Erythroblast (primary cell): ENCODE results near the gene DSC3.
"Not testable (repeated sequence)": the region's sequence is repeated elsewhere in the genome, so short reads cannot be mapped to it uniquely, and the experiment has no call there.

Experiments used
- DNase-seq, 2 experiments: peaks; one replicate each; lab custom pipeline; 2025; lab: John Stamatoyannopoulos, UW
- GATA1 ChIP-seq: IDR thresholded peaks from 2 replicates; pipeline ENCODE4 v1.6.1; 2011; ENCODE audit warnings: low read depth, mild to moderate bottlenecking, control low read depth, low read length, moderate library complexity
- POLR2A ChIP-seq: IDR thresholded peaks from 2 replicates; pipeline ENCODE4 v1.6.1; 2011; ENCODE audit warnings: mild to moderate bottlenecking, low read length

The DSC3 gene

GRCh38 chr18:31050635-31051034 lies 8.1 kb upstream of the DSC3 start:
- TF ChIP-seq POLR2A = no peak
- TF ChIP-seq GATA1 = no peak
- DNase-seq = no peak

GRCh38 chr18:31049189-31049588 lies 6.6 kb upstream of the DSC3 start:
- DNase-seq = peak; percentile 20 to 23
- TF ChIP-seq GATA1 = no peak
- no peak for TF ChIP-seq POLR2A

GRCh38 chr18:31048216-31048615 lies 5.7 kb upstream of the DSC3 start:
- TF ChIP-seq POLR2A = no peak
- DNase-seq = no peak

DNA sequence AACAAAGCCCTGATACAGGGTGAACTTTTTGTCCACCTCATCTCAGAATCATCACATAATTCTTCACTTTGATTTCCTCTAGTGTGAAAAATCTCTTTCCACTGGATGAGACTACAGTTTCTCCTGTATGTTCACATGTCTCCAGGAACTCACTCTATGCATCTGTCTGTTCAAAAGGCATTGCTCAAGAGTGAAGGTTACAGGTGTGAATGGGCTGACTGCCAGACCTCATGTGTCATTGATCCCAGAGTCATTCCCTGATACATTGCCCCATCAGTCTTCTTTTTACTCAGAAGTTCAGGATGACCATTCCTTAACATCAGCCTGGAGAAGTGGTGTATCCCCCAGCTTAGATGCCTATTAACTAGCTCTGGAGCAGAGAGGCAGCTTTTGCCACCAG lies 4.4 kb upstream of the DSC3 start:
- no peak for DNase-seq
- TF ChIP-seq POLR2A = no peak
- no peak for TF ChIP-seq GATA1

DNA sequence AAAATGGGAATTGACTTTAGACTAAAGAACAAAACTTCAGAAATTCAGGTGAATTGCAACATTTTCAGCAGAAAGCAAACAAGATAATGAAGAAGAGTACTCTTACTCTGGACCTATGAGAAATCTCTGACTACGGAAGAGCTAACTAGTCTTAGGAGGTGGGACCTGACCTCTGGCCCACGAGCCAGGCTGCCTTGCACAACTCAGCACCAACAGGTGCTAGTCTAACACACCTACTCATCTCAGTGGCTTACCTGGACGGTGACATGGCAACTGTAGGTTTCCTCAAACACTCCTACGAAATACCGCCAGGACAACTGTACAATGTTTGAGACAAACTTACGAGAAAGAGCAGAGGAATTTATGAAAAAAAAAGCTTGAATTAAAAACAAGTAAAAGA lies 3.1 kb upstream of the DSC3 start:
- TF ChIP-seq POLR2A (no peak), GATA1 (no peak)
- no peak for DNase-seq

GRCh38 chr18:31044926-31045325 lies 2.4 kb upstream of the DSC3 start:
- no peak for DNase-seq
- TF ChIP-seq POLR2A = no peak
- TF ChIP-seq GATA1 = no peak

DNA sequence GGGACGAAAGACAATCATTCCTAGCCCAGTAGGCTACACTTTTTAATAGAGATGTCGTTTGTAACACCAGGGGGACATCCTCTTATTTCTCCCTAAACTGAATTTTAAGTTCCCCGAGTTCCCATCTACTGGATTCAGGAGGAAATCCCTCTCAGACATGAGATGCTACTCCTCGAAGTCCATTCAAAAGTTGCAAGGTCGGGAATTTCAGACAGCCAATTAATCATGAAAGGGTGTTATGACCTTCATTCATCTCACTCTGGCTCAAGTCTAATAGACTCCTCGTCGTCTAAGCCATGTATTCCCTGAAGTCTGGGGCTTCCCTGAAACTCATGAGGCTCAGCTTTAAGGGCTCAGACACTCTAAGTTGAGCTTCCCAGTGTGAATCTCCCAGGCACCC lies 1.2 kb upstream of the DSC3 start:
- no peak for TF ChIP-seq GATA1
- TF ChIP-seq POLR2A = no peak
- no peak for DNase-seq

GRCh38 chr18:31042084-31042405 lies 497 bp downstream of the DSC3 start:
- TF ChIP-seq POLR2A (no peak), GATA1 (no peak)
- DNase-seq = no peak

DNA sequence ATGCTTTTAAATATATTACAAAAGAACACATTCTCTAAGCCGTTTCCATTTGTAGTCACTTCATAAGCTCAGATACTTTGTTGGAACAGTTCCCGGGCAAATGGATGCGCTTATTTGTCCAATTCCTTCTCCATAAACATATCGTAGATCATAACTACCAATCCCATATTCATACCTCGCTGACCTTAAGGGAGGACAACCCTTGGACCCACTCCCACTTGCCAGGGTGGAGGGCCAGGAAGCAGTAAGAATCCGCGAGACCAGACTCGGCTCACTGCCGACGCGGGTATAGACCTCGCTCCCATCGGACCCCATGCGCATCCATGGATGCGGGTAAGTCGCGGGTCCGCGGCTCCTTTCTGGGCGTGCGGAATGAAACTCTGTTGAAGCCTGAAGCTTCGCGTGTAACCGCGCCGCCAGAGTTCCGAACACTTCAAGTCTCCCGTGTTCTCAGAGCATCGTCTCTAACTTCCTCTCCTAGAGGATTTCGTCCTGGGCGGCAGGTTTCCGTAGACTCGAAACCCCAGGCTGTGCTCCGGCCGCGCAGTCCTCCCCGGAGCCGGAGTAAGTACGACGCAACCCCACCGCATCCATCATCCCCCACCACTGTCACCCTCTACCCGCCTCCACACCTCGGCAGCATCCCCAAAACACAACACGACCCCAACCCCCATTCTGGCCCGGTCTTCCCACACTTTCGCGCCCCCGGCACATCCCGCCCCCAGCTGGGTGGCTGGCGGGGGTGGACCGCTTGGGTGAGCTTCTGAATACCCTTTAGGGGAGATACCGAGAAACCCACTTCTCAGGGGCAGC lies 1.1 kb downstream of the DSC3 start:
- no peak for DNase-seq
- TF ChIP-seq POLR2A = no peak
- no peak for TF ChIP-seq GATA1

DNA sequence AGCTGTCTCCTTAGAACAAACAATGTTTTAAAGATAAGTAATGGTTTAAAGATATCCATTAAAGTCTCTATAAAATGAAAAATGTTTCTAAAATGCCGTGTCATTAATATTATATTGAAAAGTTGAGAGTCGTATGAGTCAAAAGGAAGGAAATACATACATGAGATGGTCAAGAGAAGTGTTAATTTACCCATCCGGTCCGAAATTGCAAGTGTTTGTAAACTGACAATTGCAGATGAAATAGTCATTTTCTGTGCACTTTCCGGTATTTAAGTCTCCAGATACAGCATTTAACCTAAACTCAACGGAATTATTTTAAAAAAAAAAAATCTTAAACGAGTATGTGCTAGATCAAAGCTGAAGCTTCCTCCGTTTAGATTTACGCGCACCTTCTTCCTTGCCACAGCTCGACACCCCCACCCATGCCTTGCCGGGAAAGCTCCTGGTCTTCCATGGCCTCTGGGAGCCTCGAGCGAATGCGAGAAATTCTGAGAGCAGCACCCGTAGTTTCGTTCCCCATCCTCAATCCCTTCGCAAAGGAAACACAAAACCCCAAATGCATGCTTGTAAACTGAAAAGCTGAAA lies 1.8 kb downstream of the DSC3 start:
- TF ChIP-seq GATA1 (no peak), POLR2A (no peak)
- DNase-seq = no peak

DNA sequence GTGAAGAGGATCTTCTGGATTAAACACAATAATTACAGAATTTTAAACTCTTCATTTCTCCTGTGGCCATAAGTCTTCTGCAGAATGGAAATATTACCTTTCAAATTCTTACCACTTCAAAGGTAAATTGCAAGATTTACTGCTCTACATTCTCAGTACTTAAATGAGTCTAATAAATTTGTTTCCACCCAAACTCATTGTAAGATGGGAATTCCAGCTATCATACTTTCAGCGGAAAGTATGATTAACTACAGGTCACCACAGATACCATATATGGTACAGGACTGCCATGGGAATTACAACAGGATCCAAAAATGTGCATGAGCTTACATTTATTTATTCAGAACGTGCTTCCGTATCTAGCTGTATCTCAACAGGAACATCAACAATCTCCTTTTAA lies 3.1 kb downstream of the DSC3 start:
- DNase-seq = no peak
- TF ChIP-seq GATA1 (no peak), POLR2A (no peak)

DNA sequence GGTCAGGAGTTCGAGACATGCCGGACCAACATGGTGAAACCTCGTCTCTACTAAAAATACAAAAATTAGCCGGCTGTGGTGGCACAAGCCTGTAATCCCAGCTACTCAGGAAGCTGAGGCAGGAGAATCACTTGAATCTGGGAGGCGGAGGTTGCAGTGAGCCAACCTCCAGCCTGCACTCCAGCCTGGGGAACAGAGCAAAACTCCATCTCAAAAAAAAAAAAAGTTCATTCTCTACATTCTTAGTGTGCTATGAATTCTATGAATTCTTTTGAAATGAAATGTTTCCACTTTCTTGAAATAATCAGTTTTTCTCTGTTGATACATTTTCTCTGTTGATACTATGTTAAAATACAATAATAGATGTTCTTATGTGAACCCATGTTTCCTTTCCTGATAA lies 4.9 kb downstream of the DSC3 start:
- not testable (repeated sequence) for DNase-seq

DNA sequence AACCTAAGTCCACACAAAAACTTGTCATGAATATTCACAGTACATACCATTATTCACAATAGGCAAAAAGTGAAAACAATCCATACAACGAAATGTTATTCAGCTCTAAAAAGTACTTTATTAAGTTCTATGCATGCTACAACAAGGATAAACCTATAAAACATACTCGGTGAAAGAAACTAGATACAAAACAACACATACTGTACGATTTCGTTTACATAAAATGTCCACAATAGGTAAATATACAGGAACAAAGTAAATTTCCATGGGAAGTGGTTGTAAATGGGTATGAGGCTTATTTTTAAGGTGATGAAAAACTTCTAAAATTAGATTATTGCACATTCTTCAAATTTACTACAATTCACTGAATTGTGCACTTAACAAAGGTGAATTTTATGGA lies 8.0 kb downstream of the DSC3 start:
- DNase-seq = no peak
- no peak for TF ChIP-seq POLR2A
- no peak for TF ChIP-seq GATA1

- TF ChIP-seq POLR2A (no peak), GATA1 (no peak)
- DNase-seq = no peak
These were observed 11.8 kb downstream of the DSC3 start for GRCh38 chr18:31030574-31031278.
